Tibial nerve (tissue), 4 donors: ENCODE results near the gene RCAN2. TPM values are rescaled to one million over a fixed set of nuclear protein-coding genes. Genes with fewer than 3 reads are reported as not detected.

Experiments
- DNase-seq, 2 donors: peaks; one replicate each; pipeline ENCODE4 v3.0.0-alpha.2; 2019; ENCODE audit warnings: low spot score in 2 of 2
- H3K27ac ChIP-seq, 4 donors: fragments of 200-600 bp; sonication (generic) in 3 of 4; one replicate each; pipeline ENCODE4 v1.5.1; 2017 to 2019; ENCODE audit warnings: mild to moderate bottlenecking in 1 of 4
- H3K27me3 ChIP-seq, 2 donors: fragments of 200-600 bp; sonication (generic) in 1 of 2; one replicate each; pipeline versions ENCODE4 v1.5.1 to v1.6.0; 2017 to 2019
- H3K36me3 ChIP-seq, 3 donors: fragments of 200-600 bp; sonication (generic); one replicate each; pipeline ENCODE4 v1.5.1; 2018 to 2019
- H3K4me1 ChIP-seq, 4 donors: fragments of 200-600 bp; sonication (generic) in 3 of 4; one replicate each; pipeline ENCODE4 v1.5.1; 2017 to 2019
- H3K4me3 ChIP-seq, 4 donors: fragments of 200-600 bp; sonication (generic) in 3 of 4; one replicate each; pipeline ENCODE4 v1.5.1; 2017 to 2019; ENCODE audit warnings: mild to moderate bottlenecking in 1 of 4, moderate library complexity in 1 of 4
- H3K9me3 ChIP-seq, 4 donors: fragments of 200-600 bp; sonication (generic) in 3 of 4; one replicate each; pipeline ENCODE4 v1.5.1; 2017 to 2019
- EP300 ChIP-seq, 2 donors: sonication (generic); formaldehyde crosslinking; IDR thresholded peaks; one replicate each; pipeline ENCODE4 v1.6.1; 2017; ENCODE audit warnings: antibody characterized with exemption in 2 of 2, mild to moderate bottlenecking in 1 of 2
- POLR2A ChIP-seq, 2 donors: fragments of 450-650 bp; IDR thresholded peaks; one replicate each; pipeline ENCODE4 v1.6.1; 2017; ENCODE audit warnings: antibody characterized with exemption in 2 of 2, mild to moderate bottlenecking in 2 of 2, moderate library complexity in 2 of 2
- WGBS, 2 donors: methylation state at CpG; one replicate each; pipeline ENCODE4 v1.1.5; 2018; 5-methylcytosine and 5-hydroxymethylcytosine counted together
- total RNA-seq, 4 donors: library from RNA; depleted of rRNA; stranded (reverse); fragments of >200 nt; gene quantifications; one replicate each; pipeline ENCODE4 v1.1.0, GENCODE V29; 2016
- TF ChIP-seq, protein P1 (sequence below), 5 experiments: fragments of 200-600 bp in 3 of 5; fragments of 450-650 bp in 2 of 5; sonication (generic) in 3 of 5; IDR thresholded peaks; one replicate each; pipeline ENCODE4 v1.5.1; 2016 to 2019; ENCODE audit warnings: antibody characterized with exemption in 5 of 5, mild to moderate bottlenecking in 3 of 5, moderate library complexity in 2 of 5

The RCAN2 gene
- total RNA-seq, 4 donors from 2014 or later, result 6.6 to 19.4 (median 15.0) TPM

DNA sequence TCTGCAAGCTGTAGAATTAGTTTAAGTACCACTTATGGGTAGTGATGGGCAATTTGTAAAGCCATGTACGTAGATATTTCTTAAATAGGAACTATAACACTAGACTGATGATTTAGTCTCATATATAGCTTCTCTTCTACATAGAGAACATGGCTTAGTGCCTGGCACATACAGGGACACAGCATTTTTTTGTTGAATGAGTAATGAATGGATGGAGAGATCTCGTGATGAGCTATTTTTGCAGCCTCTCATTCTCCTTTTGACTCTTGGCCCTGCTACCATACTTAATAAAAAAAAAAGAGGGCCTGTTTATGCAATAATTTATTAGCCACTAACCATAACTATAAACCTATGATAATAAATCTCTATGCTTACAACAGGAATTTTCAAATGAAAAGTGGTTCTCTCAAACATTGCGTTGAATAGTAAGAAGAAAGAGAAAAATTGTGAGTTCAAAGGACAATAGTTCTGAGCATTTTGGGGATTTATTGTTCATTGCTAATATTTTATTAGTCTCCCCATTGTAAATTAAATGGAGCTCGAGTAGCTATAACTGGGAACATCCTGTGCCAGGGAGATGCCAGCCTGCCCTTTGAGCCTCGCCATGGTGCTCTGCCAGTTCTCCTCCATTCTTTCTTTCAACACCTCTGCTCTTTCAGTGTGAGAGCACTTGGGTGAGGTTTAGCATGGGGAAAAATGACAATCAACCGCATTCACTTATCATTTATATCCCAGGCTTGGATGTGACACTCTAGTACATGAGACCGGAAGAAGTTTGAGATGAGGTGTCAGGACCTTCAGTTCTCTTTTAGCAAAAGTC lies 14.7 kb upstream of the RCAN2 start:
- peaks cover 0 to 28% (median 7%) of the 10 kb centered on the region in 4 donors for H3K4me1 ChIP-seq

DNA sequence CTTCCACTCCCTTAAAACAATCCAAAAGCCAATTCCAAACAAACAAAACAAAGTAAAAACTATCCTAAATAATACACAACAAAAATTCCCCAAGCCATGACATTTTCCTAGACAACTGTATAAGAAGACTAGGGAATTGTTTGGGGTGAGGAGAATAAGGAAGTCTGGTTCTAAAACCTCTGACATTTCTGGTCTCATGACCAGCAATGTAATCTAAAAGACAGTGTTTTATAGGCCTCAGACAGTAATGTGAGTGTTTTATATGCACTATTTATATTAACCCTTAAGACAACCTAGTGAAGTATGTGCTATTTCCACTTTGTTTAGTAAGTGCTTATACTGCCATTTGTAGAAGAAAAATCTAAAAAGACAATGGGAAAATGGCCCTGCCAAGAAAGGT lies 13.0 kb upstream of the RCAN2 start:
- Histone ChIP-seq H3K4me1 (peaks cover 0 to 11% (median 0%) of the 10 kb centered on the region in 4 donors), H3K9me3 (no peaks in the 10 kb centered on the region), H3K27ac (peak overlapping the region in 1 of 4 donors; percentile 8), H3K4me3 (no peak overlapping the region), H3K27me3 (no peaks in the 10 kb centered on the region), H3K36me3 (no peaks in the 10 kb centered on the region)
- DNase-seq, result no peak
- TF ChIP-seq, protein P1, sequence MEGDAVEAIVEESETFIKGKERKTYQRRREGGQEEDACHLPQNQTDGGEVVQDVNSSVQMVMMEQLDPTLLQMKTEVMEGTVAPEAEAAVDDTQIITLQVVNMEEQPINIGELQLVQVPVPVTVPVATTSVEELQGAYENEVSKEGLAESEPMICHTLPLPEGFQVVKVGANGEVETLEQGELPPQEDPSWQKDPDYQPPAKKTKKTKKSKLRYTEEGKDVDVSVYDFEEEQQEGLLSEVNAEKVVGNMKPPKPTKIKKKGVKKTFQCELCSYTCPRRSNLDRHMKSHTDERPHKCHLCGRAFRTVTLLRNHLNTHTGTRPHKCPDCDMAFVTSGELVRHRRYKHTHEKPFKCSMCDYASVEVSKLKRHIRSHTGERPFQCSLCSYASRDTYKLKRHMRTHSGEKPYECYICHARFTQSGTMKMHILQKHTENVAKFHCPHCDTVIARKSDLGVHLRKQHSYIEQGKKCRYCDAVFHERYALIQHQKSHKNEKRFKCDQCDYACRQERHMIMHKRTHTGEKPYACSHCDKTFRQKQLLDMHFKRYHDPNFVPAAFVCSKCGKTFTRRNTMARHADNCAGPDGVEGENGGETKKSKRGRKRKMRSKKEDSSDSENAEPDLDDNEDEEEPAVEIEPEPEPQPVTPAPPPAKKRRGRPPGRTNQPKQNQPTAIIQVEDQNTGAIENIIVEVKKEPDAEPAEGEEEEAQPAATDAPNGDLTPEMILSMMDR (IDR thresholded peaks at IDR 0.05), result no peak
- TF ChIP-seq POLR2A (IDR thresholded peaks at IDR 0.05) (no peak), EP300 (IDR thresholded peaks at IDR 0.05) (no peak)

More for the DNA sequence above, 14.7 kb upstream of the RCAN2 start:
- Histone ChIP-seq H3K4me3 (no peak overlapping the region), H3K9me3 (no peaks in the 10 kb centered on the region), H3K36me3 (no peaks in the 10 kb centered on the region), H3K27ac (no peak overlapping the region), H3K27me3 (no peaks in the 10 kb centered on the region)
- no peak for DNase-seq
- no peak for TF ChIP-seq EP300 (IDR thresholded peaks at IDR 0.05)
- no peak for TF ChIP-seq POLR2A (IDR thresholded peaks at IDR 0.05)
- TF ChIP-seq, protein P1 (IDR thresholded peaks at IDR 0.05), result no peak
- 85 to 89% methylated on average over 7 of the region's 7 CpGs for WGBS, 2 donors

DNA sequence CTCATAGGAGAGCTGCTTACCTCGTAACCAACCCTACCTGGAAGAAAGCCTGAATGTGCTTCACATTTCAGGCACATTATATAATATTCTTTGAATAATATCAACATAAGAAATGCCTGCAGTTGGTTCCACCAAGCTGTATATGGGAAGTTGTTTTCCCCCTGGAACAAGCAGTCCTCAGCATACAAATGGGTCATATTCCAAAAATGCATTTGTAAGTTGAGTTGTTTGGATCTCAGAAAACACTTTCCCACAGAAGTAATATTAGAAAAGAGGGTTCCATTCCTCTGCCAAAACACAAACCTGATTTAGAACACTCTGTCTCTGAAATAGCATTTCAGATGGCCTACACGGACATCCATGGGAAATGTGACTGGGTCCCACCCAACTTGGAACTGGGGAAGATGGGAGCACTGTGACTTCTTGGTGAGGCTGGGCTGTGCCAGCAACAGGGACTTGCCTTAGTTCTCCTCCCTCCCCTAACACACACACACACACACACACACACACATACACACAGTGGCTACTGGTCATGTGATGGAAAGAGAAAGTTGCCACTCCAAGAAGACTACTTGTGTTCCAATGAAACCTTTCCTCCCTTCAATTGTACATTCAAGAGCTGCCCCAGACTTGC lies 11.4 kb upstream of the RCAN2 start:
- 71 to 88% methylated on average over 2 of the region's 2 CpGs for WGBS, 2 donors
- no peak overlapping the region for H3K4me3 ChIP-seq
- H3K27me3 ChIP-seq, result no peaks in the 10 kb centered on the region
- H3K27ac ChIP-seq, result peak overlapping the region in 1 of 4 donors; percentile 62
- DNase-seq, result no peak
- no peaks in the 10 kb centered on the region for H3K36me3 ChIP-seq
- H3K9me3 ChIP-seq, result no peaks in the 10 kb centered on the region
- peak in 1 of 2 donors; percentile 11 for TF ChIP-seq EP300 (IDR thresholded peaks at IDR 0.05)
- TF ChIP-seq, protein P1 (IDR thresholded peaks at IDR 0.05), result no peak
- H3K4me1 ChIP-seq, result peaks cover 0 to 7% (median 0%) of the 10 kb centered on the region in 4 donors

- Histone ChIP-seq H3K9me3 (no peaks in the 10 kb centered on the region), H3K4me1 (peaks cover 0 to 7% (median 0%) of the 10 kb centered on the region in 4 donors), H3K27ac (peak overlapping the region in 1 of 4 donors; percentile 32), H3K36me3 (no peaks in the 10 kb centered on the region), H3K27me3 (no peaks in the 10 kb centered on the region), H3K4me3 (no peak overlapping the region)
- TF ChIP-seq, protein P1 (IDR thresholded peaks at IDR 0.05), result no peak
- TF ChIP-seq EP300 (IDR thresholded peaks at IDR 0.05), result no peak
- TF ChIP-seq POLR2A (IDR thresholded peaks at IDR 0.05), result no peak
- DNase-seq, result no peak
- WGBS, 2 donors, result 84 to 88% methylated on average over 8 of the region's 8 CpGs
Measured at GRCh38 chr6:46501136-46502089, 10.2 kb upstream of the RCAN2 start.
